GM18508 (cell line): ENCODE results near the gene CYREN.
"Not testable (repeated sequence)": the region's sequence is repeated elsewhere in the genome, so short reads cannot be mapped to it uniquely, and the experiment has no call there.

Experiments
- ATAC-seq: cut with Tn5 transposase; IDR thresholded peaks from one replicate; pipeline ENCODE4 v1.9.1; 2021; ENCODE audit warnings: moderate number of reproducible peaks; ENCODE audit not compliant: insufficient read depth, unreplicated experiment

Gene CYREN

GRCh38 chr7:135160858-135161653 lies 9.5 kb downstream of the CYREN start:
- ATAC-seq: no peak

- no peak for ATAC-seq
These were observed 10.2 kb downstream of the CYREN start for GRCh38 chr7:135160098-135160857.

- no peak for ATAC-seq
These were observed 11.0 kb downstream of the CYREN start for GRCh38 chr7:135159359-135160085.

GRCh38 chr7:135158874-135159273 lies 11.6 kb downstream of the CYREN start:
- no peak for ATAC-seq

- no peak for ATAC-seq
These were observed 12.3 kb downstream of the CYREN start for GRCh38 chr7:135158141-135158655.

GRCh38 chr7:135156290-135156689 lies 14.2 kb downstream of the CYREN start:
- ATAC-seq: no peak

- ATAC-seq: no peak
These were observed 15.8 kb downstream of the CYREN start for GRCh38 chr7:135154734-135155133.

GRCh38 chr7:135152442-135152841 lies 18.1 kb downstream of the CYREN start:
- no peak for ATAC-seq

- ATAC-seq: no peak
These were observed 19.0 kb downstream of the CYREN start for GRCh38 chr7:135151533-135151932.

GRCh38 chr7:135151132-135151531 lies 19.4 kb downstream of the CYREN start:
- no peak for ATAC-seq

- ATAC-seq: no peak
These were observed 20.3 kb downstream of the CYREN start for GRCh38 chr7:135150072-135150782.

GRCh38 chr7:135147899-135148721 lies 22.4 kb downstream of the CYREN start, which contains the start of gene TMEM140:
TSS of gene TMEM140 (plus strand) at chr7:135148072. CDS start at chr7:135164442, 16,370 bp downstream.
- ATAC-seq: peak; percentile 39

- ATAC-seq: no peak
These were observed 23.1 kb downstream of the CYREN start for GRCh38 chr7:135147341-135147898.

GRCh38 chr7:135143885-135144668 lies 26.4 kb downstream of the CYREN start:
- ATAC-seq: no peak

- no peak for ATAC-seq
These were observed 40.9 kb downstream of the CYREN start for GRCh38 chr7:135129579-135129978.

- ATAC-seq: no peak
These were observed 41.6 kb downstream of the CYREN start for GRCh38 chr7:135128931-135129330.

- not testable (repeated sequence) for ATAC-seq
These were observed 45.9 kb downstream of the CYREN start for GRCh38 chr7:135124631-135125030.

GRCh38 chr7:135121868-135122267 lies 48.6 kb downstream of the CYREN start:
- ATAC-seq: no peak
